Cerebellar cortex (tissue), 1 donor: Measurements from ENCODE around the gene RALGDS.
"Not testable (repeated sequence)": the region's sequence is repeated elsewhere in the genome, so short reads cannot be mapped to it uniquely, and the experiment has no call there.

ENCODE experiments used
- DNase-seq: peaks from one replicate; pipeline ENCODE4 v3.0.0-alpha.2; 2015; ENCODE audit warnings: low spot score

Gene RALGDS

DNA sequence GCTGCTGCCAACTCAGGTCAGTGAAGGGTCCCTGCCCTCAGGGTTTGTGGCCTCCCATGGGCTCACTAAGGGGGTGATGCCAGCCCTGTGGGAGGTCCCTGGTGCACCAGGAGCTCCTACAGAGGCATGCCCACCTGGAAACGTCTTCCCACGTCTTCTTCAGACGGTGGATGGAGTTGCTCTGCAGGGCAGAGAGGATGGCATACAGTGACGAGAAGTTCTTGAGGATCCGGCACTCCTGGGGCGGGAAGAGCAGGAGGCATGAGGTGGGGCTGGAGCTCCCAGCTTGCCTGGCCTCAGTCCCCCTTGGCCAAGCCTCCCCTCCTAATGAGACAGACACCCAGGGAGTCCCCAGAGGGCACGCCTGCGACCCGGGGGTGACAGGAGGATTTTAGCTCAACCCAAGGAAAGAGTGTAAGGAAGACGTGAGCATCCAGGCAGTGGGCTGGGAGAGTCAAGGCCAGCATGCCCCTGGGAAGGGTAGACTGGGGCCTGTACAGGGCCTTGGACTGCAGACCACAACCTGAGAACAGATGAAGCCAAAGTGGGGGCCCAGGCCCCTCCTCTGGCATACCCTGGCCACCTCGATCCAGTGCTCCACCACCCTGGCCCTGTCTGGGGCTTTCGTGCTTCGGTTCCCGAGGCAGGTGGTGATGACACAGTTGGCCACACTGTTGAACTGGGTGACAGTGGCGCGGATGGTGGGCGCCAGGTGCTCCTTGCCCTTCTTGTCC, 14.4 kb downstream of the RALGDS start:
- DNase-seq, result no peak

DNA sequence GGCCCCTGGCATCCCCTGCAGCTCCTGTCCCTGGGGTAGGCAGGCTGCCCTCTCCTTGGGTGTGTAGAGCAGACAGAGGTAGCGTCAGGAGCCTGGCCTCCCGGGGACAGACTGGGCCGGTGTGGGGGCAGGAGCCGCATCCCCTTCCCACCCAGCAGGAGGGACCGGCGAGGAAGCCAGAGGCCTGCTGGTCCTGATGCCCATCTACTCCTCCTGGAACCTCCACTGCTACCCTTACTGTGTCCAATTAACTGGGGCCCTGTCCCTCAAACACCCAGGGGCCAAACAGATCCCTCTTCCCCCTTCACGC, 15.6 kb downstream of the RALGDS start:
- DNase-seq, result no peak

DNA sequence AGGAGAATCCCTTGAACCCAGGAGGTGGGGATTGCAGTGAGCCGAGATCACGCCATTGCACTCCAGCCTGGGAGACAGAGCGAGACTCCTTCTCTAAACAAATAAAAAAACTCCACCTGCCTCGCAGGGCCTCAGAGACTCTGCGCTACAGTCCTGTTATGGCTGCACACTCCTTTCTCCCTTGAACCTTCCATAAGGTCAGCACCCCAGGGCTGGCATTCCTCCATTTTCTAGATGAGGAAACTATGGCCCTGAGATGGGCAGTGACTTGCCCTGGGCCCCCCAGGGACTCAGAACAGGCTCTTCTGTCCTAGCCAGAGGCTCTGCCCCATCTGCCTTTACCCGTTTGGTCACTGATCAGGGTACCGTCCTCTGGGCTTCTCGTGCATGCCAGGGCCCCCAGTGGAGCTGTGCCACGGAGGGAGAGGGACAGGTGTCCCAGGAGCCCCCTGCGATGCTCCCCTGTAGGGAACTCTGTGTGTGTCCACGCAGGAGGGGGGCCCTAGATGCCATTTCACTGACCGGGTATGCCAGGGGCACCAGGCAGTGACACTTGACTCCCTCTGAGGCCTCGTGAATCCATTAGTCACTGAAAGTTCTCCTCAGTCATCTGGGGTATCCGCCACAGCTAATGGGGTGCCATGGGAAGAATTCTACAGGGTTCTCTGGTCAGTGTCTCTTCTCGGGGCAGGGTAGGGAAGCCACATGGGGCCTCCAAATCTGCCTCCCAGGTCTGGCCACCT, 16.2 kb downstream of the RALGDS start:
- DNase-seq, result no peak

DNA sequence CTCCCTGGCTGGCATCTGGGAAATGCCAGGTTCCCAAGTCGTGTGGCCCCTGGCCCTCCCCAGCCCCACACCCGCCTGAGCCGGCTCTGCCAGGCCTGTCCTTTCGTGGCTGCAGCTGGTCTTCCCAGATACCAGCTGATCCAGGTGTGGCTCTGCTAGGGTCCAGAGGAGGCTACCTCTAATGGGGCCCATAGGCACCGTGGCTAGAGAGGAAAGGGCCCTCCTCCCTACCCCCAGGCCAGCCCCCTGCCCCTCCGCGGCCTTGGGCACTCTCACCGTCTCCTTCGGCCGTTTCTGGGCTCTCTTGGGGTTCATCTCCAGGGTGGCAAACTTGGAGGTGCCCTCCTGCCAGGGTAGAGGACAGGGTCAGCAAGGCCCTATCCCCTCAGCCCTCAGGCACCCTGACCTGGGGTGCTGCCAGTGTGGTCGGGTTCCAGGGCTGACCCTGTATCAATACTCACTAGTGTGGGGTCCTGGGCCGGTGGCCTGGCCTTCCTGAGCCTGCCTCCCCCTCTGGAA, 17.0 kb downstream of the RALGDS start:
- no peak for DNase-seq

DNA sequence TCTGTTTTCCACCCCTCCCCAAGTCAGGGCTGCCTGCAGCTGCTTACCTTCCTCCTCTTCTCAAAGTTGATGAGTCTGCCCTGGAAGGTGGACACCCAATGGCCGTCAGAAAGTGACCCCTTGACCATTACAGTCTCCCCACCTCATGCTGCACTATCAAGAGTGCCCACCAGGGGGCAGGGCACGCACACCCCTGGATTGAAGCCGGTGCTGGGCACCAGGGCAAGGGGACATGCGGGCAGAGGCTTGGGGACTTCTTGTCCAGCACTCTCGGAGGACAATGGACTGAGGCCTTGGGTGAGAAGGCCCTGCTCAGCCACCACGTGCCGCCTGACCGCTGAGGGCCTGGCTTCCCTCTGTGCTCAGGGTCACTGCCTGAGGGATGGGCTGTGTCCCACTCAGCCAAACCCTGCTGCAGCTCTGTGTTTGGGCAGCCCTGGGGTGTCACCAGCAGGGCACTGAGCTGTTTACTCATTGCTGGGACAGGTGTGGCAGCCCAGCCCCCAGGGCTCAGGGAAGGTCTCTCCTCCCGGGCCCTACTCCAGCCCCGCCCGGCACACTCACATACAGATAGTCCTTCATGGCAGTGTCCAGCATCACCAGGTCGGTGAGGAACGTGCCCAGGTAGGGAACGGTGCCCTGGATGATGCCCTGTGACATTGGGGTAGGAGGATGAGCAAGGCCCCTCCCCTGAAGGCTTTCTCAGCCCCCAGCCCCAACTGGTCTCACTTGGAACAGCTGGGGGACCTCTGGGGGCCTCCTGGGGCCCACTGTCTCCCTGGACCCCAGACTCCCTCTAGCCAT, 17.7 kb downstream of the RALGDS start:
- DNase-seq, result peak; percentile 51

DNA sequence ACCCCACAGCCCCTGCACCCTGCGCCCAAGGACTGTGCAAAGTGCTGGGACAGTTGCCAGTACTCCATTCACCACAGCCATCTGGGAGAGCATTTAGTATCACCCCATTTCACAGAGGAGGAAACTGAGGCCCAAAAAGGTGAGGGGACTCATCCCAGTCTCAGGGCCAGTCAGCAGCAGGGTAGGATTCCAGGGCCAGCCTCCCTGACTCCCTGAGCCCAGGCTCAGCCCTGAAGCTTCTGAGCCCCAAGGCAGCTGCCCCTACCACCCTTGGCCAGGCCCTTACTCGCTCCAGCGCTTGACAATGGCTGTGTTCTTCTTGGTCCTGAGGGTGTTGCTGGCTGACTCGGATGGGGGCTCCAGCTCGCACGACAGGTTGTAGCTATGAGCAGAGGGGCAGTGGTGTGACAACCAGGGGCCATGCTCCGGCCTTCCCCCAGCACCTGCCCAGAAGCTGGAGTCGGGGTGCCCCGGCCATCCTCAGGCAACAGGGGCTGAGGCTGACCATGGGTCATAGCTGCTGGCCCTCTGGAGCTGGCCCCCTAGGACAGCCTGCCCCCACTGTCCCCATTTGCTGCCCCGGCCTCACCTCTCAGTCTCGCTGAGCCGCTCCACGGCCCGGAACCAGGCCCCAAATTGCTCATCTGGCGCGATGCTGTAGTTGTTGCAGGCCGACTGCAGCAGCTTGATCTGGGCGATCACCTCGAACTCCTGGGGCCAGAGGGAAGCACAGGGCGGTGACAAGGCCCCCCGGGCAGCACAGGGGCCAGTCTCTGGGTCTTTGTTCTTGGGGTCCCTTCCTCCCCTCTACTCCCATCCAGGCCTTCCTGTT, 18.6 kb downstream of the RALGDS start:
- no peak for DNase-seq

DNA sequence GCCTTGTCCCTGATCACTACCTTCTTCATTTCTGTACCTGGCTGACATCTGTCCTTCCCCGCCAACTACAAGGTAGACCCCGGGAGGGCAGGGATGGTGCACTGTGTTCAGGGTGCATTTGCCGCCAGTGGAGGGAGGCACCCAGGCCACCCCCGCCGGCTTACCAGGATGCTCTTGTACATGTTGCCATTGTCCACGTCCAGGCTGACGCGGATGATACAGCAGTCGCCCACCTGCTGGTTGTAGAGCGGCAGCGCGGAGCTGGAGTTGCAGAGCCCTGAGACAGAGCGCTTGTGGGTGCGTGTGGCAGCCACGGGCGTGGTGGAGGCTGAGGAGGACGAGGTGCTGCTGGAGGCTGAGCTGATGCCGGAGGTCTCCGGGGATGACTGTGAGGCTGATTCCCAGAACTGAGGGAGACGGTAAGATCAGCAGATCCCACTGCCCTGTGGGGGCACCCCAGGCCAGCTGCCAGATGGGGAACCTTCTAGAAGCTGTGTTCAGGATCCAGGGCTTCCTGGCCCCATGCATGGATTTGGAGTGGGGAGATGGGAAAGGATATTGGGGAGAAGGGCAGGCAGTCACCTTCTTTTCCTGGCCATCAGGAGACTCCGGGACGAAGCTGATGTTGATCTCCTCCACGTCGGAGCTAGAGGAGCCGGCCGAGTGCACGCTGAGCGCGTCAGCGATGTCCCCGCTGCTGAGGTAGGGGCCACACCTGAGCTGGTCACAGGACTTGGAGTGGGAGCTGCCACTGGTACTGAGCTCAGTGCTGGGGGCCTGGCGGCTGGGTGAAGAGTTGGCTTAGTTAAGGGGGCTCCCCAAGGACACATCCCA, 19.5 kb downstream of the RALGDS start:
- DNase-seq, result no peak

DNA sequence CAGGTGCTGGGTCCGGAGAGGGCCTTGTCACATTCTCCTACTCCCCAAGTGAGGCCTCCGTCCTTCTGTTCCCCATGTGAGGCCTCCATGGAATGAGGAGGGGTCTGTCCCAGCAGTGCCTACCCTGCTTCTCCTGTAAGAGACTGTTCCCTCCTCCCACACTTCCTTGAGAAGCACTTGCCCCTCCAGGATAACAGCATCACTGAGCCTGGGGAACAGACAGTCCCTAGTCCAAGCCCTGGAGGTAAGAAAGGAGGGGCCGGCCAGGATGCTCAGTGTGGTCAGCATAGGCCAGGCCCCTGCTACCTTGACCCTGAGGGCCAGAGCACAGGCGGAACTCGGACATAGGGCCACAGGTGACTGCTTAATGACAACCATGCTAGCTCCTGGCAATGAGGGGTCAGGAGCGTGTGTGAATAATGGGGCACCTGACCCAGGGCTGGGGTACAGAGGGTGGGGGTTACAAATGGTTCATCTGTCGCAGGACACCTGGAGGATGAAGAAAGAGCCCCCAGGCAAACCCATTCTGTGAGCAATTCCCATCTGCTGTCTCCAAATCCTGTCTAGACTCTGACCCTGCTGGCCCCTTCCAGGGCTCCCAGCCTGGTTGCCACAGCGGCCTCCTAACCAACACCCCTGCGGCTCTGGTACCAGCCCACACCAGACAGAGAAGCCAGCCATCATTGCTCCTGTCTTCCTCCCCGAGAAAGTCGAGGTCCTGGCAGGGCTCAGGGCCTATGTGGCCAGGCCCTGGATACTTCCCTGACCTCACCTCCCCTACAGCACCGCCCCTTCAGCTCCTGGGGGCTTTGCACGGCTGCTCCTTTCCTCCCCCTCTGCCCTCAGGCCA, 20.3 kb downstream of the RALGDS start:
- DNase-seq, result no peak

DNA sequence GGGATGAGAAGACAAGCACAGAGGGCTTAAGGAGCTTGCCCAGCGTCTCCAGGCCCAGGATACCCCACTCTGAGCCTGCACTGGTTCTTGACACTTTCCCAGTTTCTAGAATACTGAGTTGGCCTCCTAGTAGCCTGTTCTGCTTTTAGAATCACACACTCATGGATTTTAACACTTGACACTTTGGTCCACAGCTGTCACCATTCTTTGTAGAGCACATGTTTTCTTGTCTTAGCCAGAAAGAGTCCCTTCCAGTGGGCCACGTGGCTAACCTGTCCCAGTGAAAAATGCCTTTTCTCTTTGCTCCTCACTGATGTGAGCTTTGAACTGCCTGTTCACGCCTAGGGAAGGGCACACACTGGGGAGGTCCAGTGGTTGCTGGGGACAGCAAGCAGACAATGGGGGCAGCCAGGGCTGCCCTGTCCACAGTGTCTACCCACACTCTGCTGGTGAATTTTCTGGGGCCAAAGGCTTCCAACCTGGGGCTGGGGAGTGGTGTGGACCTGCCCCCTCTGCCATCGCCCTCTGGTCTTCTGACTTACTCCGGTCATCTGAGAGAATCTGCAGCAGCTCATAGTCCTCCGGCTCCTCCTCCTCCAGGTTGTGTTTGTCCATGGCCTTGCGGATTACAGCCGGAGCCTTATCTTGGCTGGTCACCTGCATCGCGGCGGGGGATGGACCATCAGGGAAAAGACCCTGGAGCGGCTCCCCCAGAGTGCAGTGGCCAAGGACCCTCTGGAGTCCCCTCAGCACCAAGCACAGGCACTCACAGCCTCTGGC, 21.1 kb downstream of the RALGDS start:
- no peak for DNase-seq

DNA sequence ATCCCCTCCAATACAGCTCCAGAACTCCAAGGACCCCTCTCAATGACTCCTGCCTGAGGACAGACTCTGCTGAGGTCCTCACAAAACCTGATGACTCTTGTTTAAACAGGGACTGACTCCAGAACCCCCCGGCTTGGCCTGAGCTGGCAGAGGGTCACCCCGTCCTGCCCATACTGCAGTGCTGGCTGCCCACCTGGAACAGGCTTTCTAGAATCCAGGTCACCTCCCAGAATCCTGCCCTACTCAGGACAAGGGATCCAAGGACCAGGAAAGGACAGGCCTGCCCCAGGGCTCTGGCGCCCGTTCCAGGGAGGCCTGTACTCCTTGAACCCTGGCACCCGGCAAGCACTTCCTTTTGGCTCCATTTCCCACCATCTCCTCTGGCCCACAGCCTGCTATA, 22.2 kb downstream of the RALGDS start:
- peak; percentile 84 for DNase-seq

DNA sequence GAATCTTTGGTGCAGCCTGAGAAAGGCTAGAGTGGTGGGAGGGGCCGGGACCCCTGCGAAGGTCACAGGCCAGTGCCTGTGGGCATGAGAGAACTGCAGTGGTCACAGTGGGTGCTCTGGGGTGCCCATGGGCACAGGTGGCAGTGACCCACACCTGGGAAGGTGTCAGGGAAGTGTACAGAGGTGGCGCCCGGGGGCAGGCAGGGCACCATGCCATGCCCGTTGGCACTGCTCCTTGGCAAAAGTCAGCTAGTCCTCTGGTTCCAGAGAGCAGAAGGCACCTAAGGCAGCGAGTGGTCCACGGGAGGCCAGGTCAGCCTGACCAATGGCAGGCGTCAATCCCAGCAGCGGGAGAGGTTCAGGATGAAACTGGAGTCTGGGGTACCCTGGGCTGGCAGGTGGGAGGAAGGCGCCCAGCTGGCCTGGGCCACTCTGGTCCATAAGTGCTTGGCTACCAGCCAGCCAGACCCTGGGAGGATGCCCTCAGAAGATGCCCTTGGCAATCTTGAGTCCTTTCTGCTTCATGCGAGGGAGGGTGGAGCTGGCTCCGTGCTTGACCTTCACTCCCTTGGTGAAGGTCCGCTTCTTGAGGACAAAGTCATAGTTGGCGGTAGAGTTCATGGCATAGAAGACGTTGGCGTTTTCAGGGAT, 22.8 kb downstream of the RALGDS start:
- no peak for DNase-seq

DNA sequence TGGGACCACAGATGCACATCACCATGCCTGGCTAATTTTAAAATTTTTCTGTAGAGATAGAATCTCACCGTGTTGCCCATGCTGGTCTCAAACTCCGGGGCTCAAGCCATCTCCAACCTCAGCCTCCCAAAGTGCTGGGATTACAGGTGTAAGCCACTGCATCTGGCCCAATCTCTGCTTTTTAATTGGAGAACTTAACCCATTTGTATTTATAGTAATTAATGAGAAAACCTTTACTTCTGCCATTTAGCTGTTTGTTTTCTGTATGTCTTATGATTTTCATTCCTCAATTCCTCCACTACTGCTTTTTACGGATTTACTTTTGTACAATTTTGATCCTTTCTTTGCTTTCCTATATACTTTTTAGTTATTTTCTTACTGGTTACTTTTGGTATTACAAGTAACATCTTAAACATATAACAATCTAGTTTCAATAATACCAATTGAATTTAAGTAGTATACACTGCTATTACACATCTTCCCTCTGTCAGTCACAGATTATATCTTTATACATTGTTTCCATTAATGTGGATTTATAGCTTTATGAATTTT, 26.1 kb downstream of the RALGDS start:
- DNase-seq, result no peak

DNA sequence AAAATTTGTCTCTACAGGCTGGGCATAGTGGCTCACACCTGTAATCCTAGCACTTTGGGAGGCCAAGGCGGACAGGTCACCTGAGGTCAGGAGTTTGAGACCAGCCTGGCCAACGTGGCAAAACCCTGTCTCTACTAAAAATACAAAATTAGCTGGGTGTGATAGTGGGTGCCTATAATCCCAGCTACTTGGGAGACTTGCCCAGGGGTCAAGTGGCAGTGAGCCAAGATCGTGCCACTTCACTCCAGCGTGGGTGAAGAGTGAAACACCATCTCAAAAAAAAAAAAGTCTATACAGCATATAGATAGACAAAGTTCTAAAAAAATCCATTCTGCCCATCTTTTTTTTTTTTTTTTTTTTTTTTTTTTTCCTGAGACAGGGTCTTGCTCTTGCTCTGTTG, 26.7 kb downstream of the RALGDS start:
- DNase-seq, result not testable (repeated sequence)

DNA sequence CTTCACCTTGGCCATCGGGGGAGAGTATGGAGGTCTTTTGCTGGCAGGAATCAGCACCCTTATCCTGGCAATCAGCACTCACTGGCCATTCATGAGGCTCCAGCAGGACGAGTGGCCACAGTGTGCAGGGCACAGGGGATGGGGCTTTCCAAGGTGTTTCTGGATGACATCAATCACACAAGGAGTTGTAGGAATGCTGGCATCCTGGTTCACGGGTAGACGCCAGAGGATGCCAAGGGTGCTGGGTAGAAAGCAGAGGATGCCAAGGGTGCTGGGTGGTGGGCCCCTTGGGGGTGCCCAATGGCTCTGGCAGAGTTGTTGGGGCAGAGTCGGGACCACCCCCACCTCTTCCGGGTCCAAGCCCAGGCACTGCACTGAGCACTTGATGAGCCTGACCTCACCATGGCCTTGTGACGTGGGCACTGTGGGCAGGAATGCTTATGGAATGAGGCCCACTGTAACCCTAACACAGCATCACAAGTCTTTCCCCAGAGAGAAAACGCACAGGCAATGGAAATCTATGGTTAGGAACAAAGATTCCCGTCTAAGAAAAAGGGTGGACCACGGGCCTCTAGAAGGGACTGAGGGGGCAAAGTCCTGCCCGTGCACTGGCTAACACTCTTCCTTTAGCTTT, 30.2 kb downstream of the RALGDS start:
- no peak for DNase-seq

DNA sequence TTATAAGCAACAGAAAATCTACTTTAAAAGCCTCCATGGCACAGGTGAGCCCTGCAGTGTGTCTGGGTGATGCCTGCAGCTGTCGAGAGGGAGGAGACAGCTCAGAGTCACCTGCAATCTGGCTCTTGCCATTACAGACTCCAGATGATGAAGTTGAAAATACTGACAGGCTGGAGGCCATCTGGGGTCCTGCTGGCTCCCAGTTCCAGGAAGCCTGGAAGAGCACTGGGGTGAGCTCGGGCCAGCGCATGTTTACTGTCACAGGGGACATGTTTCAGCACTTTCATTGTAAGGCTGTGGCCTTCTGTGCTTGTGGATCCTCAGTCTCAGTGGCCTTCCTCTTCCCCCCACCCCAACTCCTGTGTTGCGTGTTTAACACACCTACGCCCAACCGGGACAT, 30.9 kb downstream of the RALGDS start:
- no peak for DNase-seq

DNA sequence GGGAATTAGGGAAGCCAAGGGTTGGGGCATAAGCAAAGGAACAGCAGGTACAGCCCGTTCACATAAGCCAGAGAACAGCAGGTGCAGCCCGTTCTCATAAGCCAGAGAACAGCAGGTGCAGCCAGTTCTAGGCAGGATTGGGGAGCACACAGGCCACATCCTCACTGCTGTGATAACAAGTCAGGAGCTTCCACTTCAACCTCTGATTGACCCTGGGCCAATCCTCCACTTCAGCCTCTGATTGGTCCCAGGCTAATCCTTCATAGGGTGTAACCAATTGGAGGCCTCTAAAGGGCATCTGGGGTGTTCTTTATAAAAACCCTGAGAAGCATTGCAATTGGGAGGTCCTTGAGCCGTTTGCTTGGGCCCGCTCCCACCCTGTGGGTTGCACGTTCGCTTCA, 31.8 kb downstream of the RALGDS start:
- DNase-seq, result peak; percentile 94

DNA sequence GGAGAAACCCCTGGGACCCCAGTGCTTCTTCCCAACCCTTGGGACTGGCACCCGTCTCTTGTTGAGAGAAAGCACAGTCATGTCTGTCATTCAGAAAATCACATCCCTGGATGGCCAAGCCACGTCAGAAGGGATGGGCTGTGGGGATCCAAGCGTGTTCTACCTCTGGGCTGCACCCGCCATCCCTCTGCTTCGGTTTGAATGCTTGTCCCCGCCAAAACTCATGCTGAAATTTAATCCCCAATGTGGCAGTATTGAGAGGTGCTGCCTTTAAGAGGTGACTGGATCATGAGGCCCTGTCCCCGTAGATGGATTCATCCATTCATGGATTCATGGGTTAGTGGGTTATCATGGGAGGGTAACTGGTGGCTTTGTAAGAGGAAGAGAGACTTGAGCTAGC, 32.3 kb downstream of the RALGDS start:
- no peak for DNase-seq
